ENCODE data around the gene SPPL2C.

Gene SPPL2C

GRCh38 chr17:45844695-45845375, at the start of gene SPPL2C:
Gene SPPL2C, plus strand, starts transcription at chr17:45844881. Its CDS starts 26 bp downstream, at chr17:45844907.
- in situ Hi-C loops (cut with HindIII; ENCODE audit: low sequenced_read_pairs) = no loop called here

GRCh38 chr17:45800816-45801215, 43.9 kb upstream of the SPPL2C start:
- in situ Hi-C loops (cut with HindIII; ENCODE audit: low sequenced_read_pairs) = no loop called here

- in situ Hi-C loops (cut with HindIII; ENCODE audit: low sequenced_read_pairs) = no loop called here
Measured at GRCh38 chr17:45801421-45801820, 43.3 kb upstream of the SPPL2C start.

GRCh38 chr17:45808845-45809244, 35.8 kb upstream of the SPPL2C start:
- in situ Hi-C loops (cut with HindIII; ENCODE audit: low sequenced_read_pairs) = no loop called here

GRCh38 chr17:45809499-45809898, 35.2 kb upstream of the SPPL2C start:
- in situ Hi-C loops (cut with HindIII; ENCODE audit: low sequenced_read_pairs) = no loop called here

- in situ Hi-C loops (cut with HindIII; ENCODE audit: low sequenced_read_pairs) = no loop called here
Measured at GRCh38 chr17:45812102-45812501, 32.6 kb upstream of the SPPL2C start.

GRCh38 chr17:45813048-45813725, 31.5 kb upstream of the SPPL2C start:
- in situ Hi-C loops (cut with HindIII; ENCODE audit: low sequenced_read_pairs) = no loop called here

GRCh38 chr17:45814622-45815606, 29.8 kb upstream of the SPPL2C start:
- in situ Hi-C loops (cut with HindIII; ENCODE audit: low sequenced_read_pairs) = no loop called here

- in situ Hi-C loops (cut with HindIII; ENCODE audit: low sequenced_read_pairs) = no loop called here
Measured at GRCh38 chr17:45815752-45816151, 28.9 kb upstream of the SPPL2C start.

- in situ Hi-C loops (cut with HindIII; ENCODE audit: low sequenced_read_pairs) = no loop called here
Measured at GRCh38 chr17:45818041-45818440, 26.6 kb upstream of the SPPL2C start.

- in situ Hi-C loops (cut with HindIII; ENCODE audit: low sequenced_read_pairs) = no loop called here
Measured at GRCh38 chr17:45818699-45819098, 26.0 kb upstream of the SPPL2C start.

GRCh38 chr17:45819632-45820031, 25.0 kb upstream of the SPPL2C start:
- in situ Hi-C loops (cut with HindIII; ENCODE audit: low sequenced_read_pairs) = no loop called here

GRCh38 chr17:45820052-45820780, 24.5 kb upstream of the SPPL2C start:
- in situ Hi-C loops (cut with HindIII; ENCODE audit: low sequenced_read_pairs) = no loop called here

- in situ Hi-C loops (cut with HindIII; ENCODE audit: low sequenced_read_pairs) = no loop called here
Measured at GRCh38 chr17:45821147-45821546, 23.5 kb upstream of the SPPL2C start.

GRCh38 chr17:45823598-45823997, 21.1 kb upstream of the SPPL2C start:
- in situ Hi-C loops (cut with HindIII; ENCODE audit: low sequenced_read_pairs) = no loop called here

GRCh38 chr17:45824475-45824874, 20.2 kb upstream of the SPPL2C start:
- in situ Hi-C loops (cut with HindIII; ENCODE audit: low sequenced_read_pairs) = no loop called here

GRCh38 chr17:45824901-45825492, 19.7 kb upstream of the SPPL2C start:
- in situ Hi-C loops (cut with HindIII; ENCODE audit: low sequenced_read_pairs) = no loop called here

- in situ Hi-C loops (cut with HindIII; ENCODE audit: low sequenced_read_pairs) = no loop called here
Measured at GRCh38 chr17:45825792-45826191, 18.9 kb upstream of the SPPL2C start.

GRCh38 chr17:45826919-45827588, 17.6 kb upstream of the SPPL2C start:
- in situ Hi-C loops (cut with HindIII; ENCODE audit: low sequenced_read_pairs) = no loop called here

GRCh38 chr17:45828171-45828570, 16.5 kb upstream of the SPPL2C start:
- in situ Hi-C loops (cut with HindIII; ENCODE audit: low sequenced_read_pairs) = no loop called here

Data from endothelial cell of hepatic sinusoid (primary cell).